Right lobe of liver (tissue), 4 donors: Measurements from ENCODE around the gene SERPINA1.
"Not testable (repeated sequence)": the region's sequence is repeated elsewhere in the genome, so short reads cannot be mapped to it uniquely, and the experiment has no call there.

Experiments
- CTCF ChIP-seq, 4 donors: fragments of 200-600 bp in 3 of 4; fragments of 450-650 bp in 1 of 4; IDR thresholded peaks; one replicate each; pipeline versions ENCODE4 v1.5.1 to v1.8.0; 2016 to 2022; ENCODE audit warnings: antibody characterized with exemption in 4 of 4, mild to moderate bottlenecking in 2 of 4
- POLR2A ChIP-seq: fragments of 450-650 bp; IDR thresholded peaks from one replicate; pipeline ENCODE4 v1.6.1; 2017; ENCODE audit warnings: antibody characterized with exemption, mild to moderate bottlenecking
- donor health status: DM: no; HTN: no; CAD: no.
- donor health status: DM: no; HTN: no; CAD: no.
- donor health status: DM: no; HTN: yes; CAD: no.

DNA sequence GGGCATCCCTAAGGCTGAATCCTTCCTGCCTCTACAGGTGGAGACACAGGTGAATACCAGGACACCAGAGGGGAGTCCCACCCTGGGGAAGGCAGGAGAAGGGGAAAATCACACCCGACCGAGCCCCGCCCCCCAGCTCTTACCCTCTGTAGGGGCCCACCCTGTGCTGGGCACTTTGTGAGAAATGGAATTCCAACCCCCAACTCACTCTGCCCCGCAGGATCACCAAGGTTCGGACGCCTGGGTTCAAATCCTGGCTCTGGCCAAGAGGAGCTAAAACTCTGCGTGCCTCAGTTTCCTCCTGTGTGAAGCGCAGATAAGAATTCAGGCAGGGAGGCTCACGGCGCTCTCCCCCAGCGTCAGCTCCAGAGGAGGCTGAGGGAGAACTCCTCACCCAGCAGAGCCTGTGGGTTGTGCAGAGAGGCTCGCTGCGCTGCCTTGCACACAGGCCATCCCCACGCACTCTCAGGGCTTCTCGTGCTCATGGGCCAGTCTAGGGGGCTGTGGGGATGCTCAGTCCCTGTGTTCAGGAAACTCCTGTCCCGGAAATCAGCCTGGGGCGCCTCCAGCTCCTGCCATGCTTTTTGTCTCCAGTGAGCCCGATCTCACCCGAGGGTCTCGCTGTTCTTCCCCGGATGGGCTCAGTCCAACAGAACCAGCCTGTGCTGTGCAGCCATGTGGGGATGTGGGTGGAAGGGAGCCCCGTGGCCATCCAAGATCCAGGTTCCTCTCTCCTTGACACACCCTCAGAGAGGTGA is 18.5 kb downstream of the SERPINA1 start:
- TF ChIP-seq CTCF (IDR thresholded peaks at IDR 0.05); POLR2A: not testable (repeated sequence)
